ENCODE results near the gene SAMD8.
"Not testable (repeated sequence)": the region's sequence is repeated elsewhere in the genome, so short reads cannot be mapped to it uniquely, and the experiment has no call there.

Gene SAMD8

DNA sequence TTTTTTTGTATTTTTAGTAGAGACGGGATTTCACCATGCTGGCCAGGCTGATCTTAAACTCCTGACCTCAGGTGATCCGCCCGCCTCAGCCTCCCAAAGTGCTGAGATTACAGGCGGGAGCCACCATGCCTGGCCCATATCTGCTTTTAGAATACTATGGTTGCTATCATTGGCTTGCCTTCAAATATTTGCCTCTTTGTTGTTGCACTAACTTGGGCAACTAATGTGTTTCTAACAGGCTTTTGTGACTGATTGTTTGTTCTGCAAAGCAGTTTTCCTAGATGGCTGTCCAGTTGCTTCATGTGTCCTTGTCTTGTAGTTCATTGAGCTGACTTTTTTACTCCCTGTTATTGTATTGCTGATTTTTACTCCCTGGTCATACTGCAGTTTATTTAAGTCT is 108.8 kb downstream of the SAMD8 start:
- no peak for DNase-seq
- Histone ChIP-seq H3K36me3 (peaks cover 96% of the 10 kb centered on the region), H3K27me3 (no peaks in the 10 kb centered on the region), H3K9me3 (no peaks in the 10 kb centered on the region), H3K4me1 (no peaks in the 10 kb centered on the region), H3K4me3 (ENCODE audit: low read depth, low read length) (no peak overlapping the region)
- TF ChIP-seq CTCF (IDR thresholded peaks at IDR 0.05; ENCODE audit: low read depth, low read length), result no peak

DNA sequence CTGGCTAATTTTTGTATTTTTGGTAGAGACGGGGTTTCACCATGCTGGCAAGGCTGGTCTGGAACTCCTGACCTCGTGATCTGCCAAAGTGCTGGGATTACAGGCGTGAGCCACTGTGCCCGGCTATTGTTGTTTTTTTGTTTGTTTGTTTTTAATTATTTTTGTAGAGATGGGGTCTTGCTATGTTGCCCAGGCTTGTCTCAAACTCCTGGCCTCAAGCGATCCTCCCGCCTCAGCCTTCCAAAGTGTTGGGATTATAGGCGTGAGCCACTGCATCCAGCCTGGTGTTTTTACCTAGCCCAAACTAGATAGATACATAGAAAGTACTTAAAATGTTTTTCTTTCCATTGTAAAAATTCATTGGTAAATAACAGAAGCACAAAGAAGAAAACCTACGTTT is 110.0 kb downstream of the SAMD8 start:
- H3K27me3 ChIP-seq; DNase-seq; H3K4me3 ChIP-seq (ENCODE audit: low read depth, low read length); H3K4me1 ChIP-seq; H3K9me3 ChIP-seq: not testable (repeated sequence)
- peaks cover 95% of the 10 kb centered on the region for H3K36me3 ChIP-seq

- H3K36me3 ChIP-seq, result peaks cover 92% of the 10 kb centered on the region
- no peak overlapping the region for H3K4me3 ChIP-seq (ENCODE audit: low read depth, low read length)
- no peaks in the 10 kb centered on the region for H3K27me3 ChIP-seq
- no peaks in the 10 kb centered on the region for H3K9me3 ChIP-seq
- H3K4me1 ChIP-seq, result no peaks in the 10 kb centered on the region
- TF ChIP-seq CTCF (IDR thresholded peaks at IDR 0.05; ENCODE audit: low read depth, low read length), result no peak
- no peak for DNase-seq
These were observed 112.1 kb downstream of the SAMD8 start for GRCh38 chr10:75223507-75223906.

DNA sequence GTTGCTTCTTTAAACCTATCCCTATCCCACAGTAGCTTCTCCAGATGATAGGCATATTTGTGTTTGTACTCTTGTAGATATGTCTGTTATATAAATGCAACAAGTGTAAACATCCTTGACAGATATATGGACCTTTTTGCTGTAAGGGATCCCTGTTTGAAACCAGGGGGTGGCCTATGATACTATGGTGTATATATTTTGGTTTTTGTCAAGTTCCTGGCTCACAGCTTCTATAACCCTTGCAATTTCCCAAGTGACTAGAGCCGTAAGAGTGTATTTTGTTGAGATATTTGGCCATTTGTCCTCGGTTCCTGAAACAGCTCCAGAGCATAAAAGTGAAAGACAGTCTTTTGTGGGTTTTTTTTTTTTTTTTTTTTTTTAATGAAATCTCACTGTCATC is 114.6 kb downstream of the SAMD8 start:
- Histone ChIP-seq H3K9me3 (no peaks in the 10 kb centered on the region), H3K36me3 (peaks cover 82% of the 10 kb centered on the region), H3K4me3 (ENCODE audit: low read depth, low read length) (no peak overlapping the region), H3K4me1 (no peaks in the 10 kb centered on the region), H3K27me3 (no peaks in the 10 kb centered on the region)
- no peak for DNase-seq
- TF ChIP-seq CTCF (IDR thresholded peaks at IDR 0.05; ENCODE audit: low read depth, low read length), result no peak

- Histone ChIP-seq H3K4me3 (ENCODE audit: low read depth, low read length) (no peak overlapping the region), H3K9me3 (no peaks in the 10 kb centered on the region), H3K4me1 (no peaks in the 10 kb centered on the region), H3K36me3 (peaks cover 82% of the 10 kb centered on the region), H3K27me3 (no peaks in the 10 kb centered on the region)
- no peak for DNase-seq
- no peak for TF ChIP-seq CTCF (IDR thresholded peaks at IDR 0.05; ENCODE audit: low read depth, low read length)
These were observed 115.2 kb downstream of the SAMD8 start for GRCh38 chr10:75226656-75227055.

DNA sequence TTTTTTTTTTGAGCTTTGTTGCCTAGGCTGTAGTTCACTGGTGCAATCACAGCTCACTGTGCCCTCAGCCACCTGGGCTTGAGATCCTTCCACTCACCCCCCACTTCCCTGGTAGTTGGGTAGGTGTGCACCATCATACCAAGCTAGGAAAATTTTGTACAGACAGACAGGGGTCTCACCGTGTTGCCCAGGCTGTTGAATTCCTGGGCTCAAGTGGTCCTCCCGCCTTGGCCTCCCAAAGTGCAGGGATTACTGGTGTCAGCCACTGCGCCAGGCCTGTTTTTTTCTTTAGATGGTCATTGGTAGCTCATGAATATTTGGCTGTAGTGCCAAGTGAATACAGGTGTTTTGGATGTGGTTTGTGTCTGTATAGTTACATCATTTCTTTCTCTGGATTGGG is 116.8 kb downstream of the SAMD8 start:
- H3K4me3 ChIP-seq (ENCODE audit: low read depth, low read length), result no peak overlapping the region
- H3K27me3 ChIP-seq, result no peaks in the 10 kb centered on the region
- no peaks in the 10 kb centered on the region for H3K9me3 ChIP-seq
- no peak for DNase-seq
- no peak for TF ChIP-seq CTCF (IDR thresholded peaks at IDR 0.05; ENCODE audit: low read depth, low read length)
- H3K36me3 ChIP-seq, result peaks cover 80% of the 10 kb centered on the region
- H3K4me1 ChIP-seq, result peaks cover 5% of the 10 kb centered on the region

DNA sequence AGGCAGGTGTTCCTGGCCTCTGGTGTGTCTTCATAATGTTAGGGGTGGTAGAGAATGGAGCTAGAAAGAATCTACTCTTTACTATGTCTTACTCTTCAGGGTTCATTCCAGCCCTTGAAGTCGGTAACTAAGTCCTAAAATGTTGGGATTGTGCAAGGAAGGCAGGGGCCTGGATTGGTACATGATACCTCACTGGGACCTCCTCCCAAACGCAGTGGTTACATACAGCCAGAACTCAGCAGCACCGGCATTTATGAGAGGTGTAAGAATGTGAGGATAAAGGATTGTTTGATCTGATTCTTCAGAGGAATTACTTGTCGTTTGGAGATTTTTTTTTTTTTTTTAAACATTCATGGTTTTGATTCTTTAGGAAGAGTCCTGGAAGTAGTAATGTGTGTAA is 117.4 kb downstream of the SAMD8 start:
- Histone ChIP-seq H3K27me3 (no peaks in the 10 kb centered on the region), H3K4me1 (peaks cover 10% of the 10 kb centered on the region), H3K36me3 (peaks cover 77% of the 10 kb centered on the region), H3K4me3 (ENCODE audit: low read depth, low read length) (no peak overlapping the region), H3K9me3 (no peaks in the 10 kb centered on the region)
- no peak for TF ChIP-seq CTCF (IDR thresholded peaks at IDR 0.05; ENCODE audit: low read depth, low read length)
- no peak for DNase-seq

Data from BE2C (cell line).